Stimulated activated naive CD8-positive, alpha-beta T cell treated with anti-CD3 and anti-CD28 coated beads, Interleukin-15, Interleukin-2, amounts not matched to agents 100 ng/mL and 50 ng/mL, for 24 hours (primary cell): ENCODE results near the gene CNOT8.

Source experiments
- H3K27ac Mint-ChIP-seq: one replicate; pipeline ENCODE4 v1.8.0; 2021; ENCODE audit warnings: mild to moderate bottlenecking, mixed read lengths
- H3K27me3 Mint-ChIP-seq: one replicate; pipeline ENCODE4 v1.8.0; 2021; ENCODE audit warnings: mixed read lengths
- H3K36me3 Mint-ChIP-seq: one replicate; pipeline ENCODE4 v1.8.0; 2021; ENCODE audit warnings: low read depth, mixed read lengths
- H3K4me1 Mint-ChIP-seq: one replicate; pipeline ENCODE4 v1.8.0; 2021; ENCODE audit warnings: low read depth, mixed read lengths
- H3K4me3 Mint-ChIP-seq: one replicate; pipeline ENCODE4 v1.8.0; 2021; ENCODE audit warnings: mild to moderate bottlenecking, mixed read lengths
- H3K9me3 Mint-ChIP-seq: one replicate; pipeline ENCODE4 v1.8.0; 2021; ENCODE audit warnings: mixed read lengths

The CNOT8 gene

GRCh38 chr5:154844809-154845208 is 13.6 kb upstream of the CNOT8 start:
- no peaks in the 10 kb centered on the region for H3K27me3 Mint-ChIP-seq
- H3K4me3 Mint-ChIP-seq = no peak overlapping the region
- no peaks in the 10 kb centered on the region for H3K36me3 Mint-ChIP-seq
- no peaks in the 10 kb centered on the region for H3K9me3 Mint-ChIP-seq
- H3K27ac Mint-ChIP-seq = no peak overlapping the region
- peaks cover 8% of the 10 kb centered on the region for H3K4me1 Mint-ChIP-seq

GRCh38 chr5:154849264-154849785 is 9.1 kb upstream of the CNOT8 start:
- no peak overlapping the region for H3K27ac Mint-ChIP-seq
- H3K27me3 Mint-ChIP-seq = no peaks in the 10 kb centered on the region
- H3K36me3 Mint-ChIP-seq = no peaks in the 10 kb centered on the region
- no peak overlapping the region for H3K4me3 Mint-ChIP-seq
- peaks cover 19% of the 10 kb centered on the region for H3K4me1 Mint-ChIP-seq
- H3K9me3 Mint-ChIP-seq = no peaks in the 10 kb centered on the region

- no peak overlapping the region for H3K27ac Mint-ChIP-seq
- H3K4me3 Mint-ChIP-seq = no peak overlapping the region
- H3K27me3 Mint-ChIP-seq = no peaks in the 10 kb centered on the region
- peaks cover 19% of the 10 kb centered on the region for H3K4me1 Mint-ChIP-seq
- H3K36me3 Mint-ChIP-seq = no peaks in the 10 kb centered on the region
- no peaks in the 10 kb centered on the region for H3K9me3 Mint-ChIP-seq
Measured at GRCh38 chr5:154849791-154850201, 8.6 kb upstream of the CNOT8 start.

GRCh38 chr5:154850255-154851062 is 8.0 kb upstream of the CNOT8 start, which contains the start of gene FAXDC2:
Gene FAXDC2, minus strand, starts transcription at chr5:154850603. Its CDS starts 12,425 bp downstream, at chr5:154838178.
- H3K4me1 Mint-ChIP-seq = peaks cover 19% of the 10 kb centered on the region
- no peak within 1 kb of the TSS for H3K27ac Mint-ChIP-seq
- H3K4me3 Mint-ChIP-seq = no peak within 1 kb of the TSS
- H3K36me3 Mint-ChIP-seq = no peaks in the 10 kb centered on the region
- no peaks in the 10 kb centered on the region for H3K9me3 Mint-ChIP-seq
- no peaks in the 10 kb centered on the region for H3K27me3 Mint-ChIP-seq

- no peak overlapping the region for H3K4me3 Mint-ChIP-seq
- no peak overlapping the region for H3K27ac Mint-ChIP-seq
- no peaks in the 10 kb centered on the region for H3K36me3 Mint-ChIP-seq
- no peaks in the 10 kb centered on the region for H3K27me3 Mint-ChIP-seq
- H3K4me1 Mint-ChIP-seq = peaks cover 19% of the 10 kb centered on the region
- H3K9me3 Mint-ChIP-seq = no peaks in the 10 kb centered on the region
Measured at GRCh38 chr5:154851351-154851750, 7.1 kb upstream of the CNOT8 start.

GRCh38 chr5:154857530-154858296 is 714 bp upstream of the CNOT8 start:
- Mint-ChIP-seq H3K36me3 (peaks cover 13% of the 10 kb centered on the region), H3K27me3 (no peaks in the 10 kb centered on the region), H3K4me3 (peak overlapping the region; percentile 100), H3K9me3 (no peaks in the 10 kb centered on the region), H3K27ac (peak overlapping the region; percentile 99), H3K4me1 (peaks cover 41% of the 10 kb centered on the region)

GRCh38 chr5:154858972-154859871 is 795 bp downstream of the CNOT8 start:
- Mint-ChIP-seq H3K4me3 (peak overlapping the region; percentile 100), H3K9me3 (no peaks in the 10 kb centered on the region), H3K36me3 (peaks cover 26% of the 10 kb centered on the region), H3K27ac (peak overlapping the region; percentile 99), H3K27me3 (no peaks in the 10 kb centered on the region), H3K4me1 (peaks cover 52% of the 10 kb centered on the region)

GRCh38 chr5:154860123-154860522 is 1.7 kb downstream of the CNOT8 start:
- Mint-ChIP-seq H3K4me1 (peaks cover 60% of the 10 kb centered on the region), H3K9me3 (no peaks in the 10 kb centered on the region), H3K27me3 (no peaks in the 10 kb centered on the region), H3K4me3 (peak overlapping the region; percentile 100), H3K36me3 (peaks cover 33% of the 10 kb centered on the region), H3K27ac (peak overlapping the region; percentile 99)

GRCh38 chr5:154860765-154861164 is 2.3 kb downstream of the CNOT8 start:
- Mint-ChIP-seq H3K27ac (peak overlapping the region; percentile 45), H3K36me3 (peaks cover 39% of the 10 kb centered on the region), H3K4me1 (peaks cover 66% of the 10 kb centered on the region), H3K9me3 (no peaks in the 10 kb centered on the region), H3K27me3 (no peaks in the 10 kb centered on the region), H3K4me3 (peak overlapping the region; percentile 100)

GRCh38 chr5:154861946-154862345 is 3.5 kb downstream of the CNOT8 start:
- H3K9me3 Mint-ChIP-seq = no peaks in the 10 kb centered on the region
- no peak overlapping the region for H3K4me3 Mint-ChIP-seq
- H3K27me3 Mint-ChIP-seq = no peaks in the 10 kb centered on the region
- peak overlapping the region; percentile 58 for H3K27ac Mint-ChIP-seq
- H3K4me1 Mint-ChIP-seq = peaks cover 72% of the 10 kb centered on the region
- H3K36me3 Mint-ChIP-seq = peaks cover 48% of the 10 kb centered on the region

GRCh38 chr5:154862766-154863165 is 4.3 kb downstream of the CNOT8 start:
- Mint-ChIP-seq H3K36me3 (peaks cover 52% of the 10 kb centered on the region), H3K27ac (peak overlapping the region; percentile 65), H3K9me3 (no peaks in the 10 kb centered on the region), H3K4me1 (peaks cover 74% of the 10 kb centered on the region), H3K4me3 (peak overlapping the region; percentile 15), H3K27me3 (no peaks in the 10 kb centered on the region)

GRCh38 chr5:154863291-154864080 is 5.1 kb downstream of the CNOT8 start:
- Mint-ChIP-seq H3K27ac (peak overlapping the region; percentile 65), H3K27me3 (no peaks in the 10 kb centered on the region), H3K36me3 (peaks cover 55% of the 10 kb centered on the region), H3K4me3 (no peak overlapping the region), H3K4me1 (peaks cover 74% of the 10 kb centered on the region), H3K9me3 (no peaks in the 10 kb centered on the region)

- H3K4me3 Mint-ChIP-seq = no peak overlapping the region
- H3K27me3 Mint-ChIP-seq = no peaks in the 10 kb centered on the region
- H3K27ac Mint-ChIP-seq = peak overlapping the region; percentile 69
- H3K36me3 Mint-ChIP-seq = peaks cover 63% of the 10 kb centered on the region
- peaks cover 61% of the 10 kb centered on the region for H3K4me1 Mint-ChIP-seq
- no peaks in the 10 kb centered on the region for H3K9me3 Mint-ChIP-seq
Measured at GRCh38 chr5:154865466-154866184, 7.2 kb downstream of the CNOT8 start.
